Central memory CD4-positive, alpha-beta T cell (primary cell): Measurements from ENCODE around the gene NOS1AP.

Experiments used
- DNase-seq: peaks from one replicate; pipeline ENCODE4 v3.0.0; 2022

NOS1AP gene

DNA sequence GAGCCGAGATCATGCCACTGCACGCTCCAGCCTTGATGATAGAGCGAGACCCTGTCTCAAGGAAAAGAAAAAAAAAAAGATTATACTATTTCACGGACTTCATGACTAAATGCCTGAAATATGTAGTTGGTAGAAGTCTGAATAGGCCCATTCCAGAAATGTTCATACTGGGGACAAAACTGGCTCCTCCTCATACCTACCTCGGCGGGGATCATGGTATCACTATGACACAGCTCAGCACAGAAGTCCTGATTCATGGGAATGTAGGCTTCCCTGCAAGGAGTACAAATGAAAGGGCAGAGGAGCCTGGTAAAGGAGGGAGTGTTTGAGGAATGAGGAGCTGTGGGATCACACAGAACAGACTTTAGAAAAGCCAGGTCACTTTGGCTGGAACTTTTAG is 302.1 kb downstream of the NOS1AP start:
- DNase-seq: no peak

DNA sequence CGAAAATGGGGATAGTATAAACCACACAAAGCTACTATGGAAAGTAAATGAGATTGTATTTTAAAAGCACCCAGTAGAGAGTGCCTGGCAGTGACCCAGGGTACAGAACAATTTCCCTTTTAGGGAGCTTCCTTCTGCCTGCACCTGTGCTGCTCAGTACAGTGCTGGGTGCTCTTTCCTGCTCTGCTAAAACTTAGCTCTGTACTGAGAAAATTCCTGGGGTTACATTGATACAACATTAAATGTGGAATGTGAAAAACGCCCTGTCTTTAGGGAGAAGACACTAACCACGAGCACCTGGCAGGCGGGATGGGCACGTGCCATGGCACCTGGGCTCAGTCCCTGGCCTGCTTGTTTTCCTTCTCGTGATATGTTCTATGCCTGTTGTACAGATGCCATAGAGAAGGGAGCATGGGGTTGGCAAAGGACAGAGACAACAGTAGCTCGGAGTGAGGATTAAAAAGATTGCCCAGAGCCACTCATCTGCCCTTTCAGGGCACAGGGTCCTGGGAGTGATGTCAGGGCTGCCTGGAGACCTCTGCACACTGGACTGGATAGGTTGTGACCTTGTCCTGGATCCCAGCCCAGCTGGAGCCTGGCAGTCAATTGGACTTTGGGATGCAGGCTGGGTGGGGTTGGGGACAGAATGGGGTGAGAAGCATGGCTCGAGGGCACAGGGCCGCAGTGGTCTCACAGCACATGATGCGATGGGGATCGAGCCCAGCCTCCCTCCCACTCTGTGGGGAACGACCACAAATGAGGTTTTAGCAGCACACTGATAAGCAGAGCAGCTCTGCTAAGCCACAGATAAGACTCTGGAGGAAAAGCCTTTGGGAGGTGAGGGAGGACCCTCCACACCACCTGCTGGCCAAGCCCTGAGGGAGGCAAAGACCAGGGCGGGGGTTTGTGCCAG is 302.9 kb downstream of the NOS1AP start:
- no peak for DNase-seq

DNA sequence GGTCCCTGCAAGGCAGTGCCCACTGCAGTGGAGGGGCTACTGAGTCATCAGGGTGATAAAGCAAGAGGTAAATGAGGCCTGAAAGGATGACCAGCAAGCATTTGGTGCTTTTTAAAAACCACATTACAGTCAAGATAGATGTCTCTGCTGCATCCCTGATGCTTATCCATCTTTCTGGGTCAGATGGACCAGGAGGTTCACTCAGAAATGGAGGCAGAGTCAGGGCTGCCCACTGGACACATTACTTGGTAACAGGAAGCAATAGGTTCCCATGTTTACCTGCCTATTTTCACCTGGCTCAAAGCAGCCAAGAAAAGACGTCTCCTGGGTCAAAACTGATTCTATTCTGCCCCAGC is 303.6 kb downstream of the NOS1AP start:
- no peak for DNase-seq

- no peak for DNase-seq
These were observed 304.2 kb downstream of the NOS1AP start for GRCh38 chr1:162373541-162374260.

- no peak for DNase-seq
These were observed 304.9 kb downstream of the NOS1AP start for GRCh38 chr1:162374406-162374805.

GRCh38 chr1:162375463-162375862 is 306.0 kb downstream of the NOS1AP start:
- DNase-seq: no peak

DNA sequence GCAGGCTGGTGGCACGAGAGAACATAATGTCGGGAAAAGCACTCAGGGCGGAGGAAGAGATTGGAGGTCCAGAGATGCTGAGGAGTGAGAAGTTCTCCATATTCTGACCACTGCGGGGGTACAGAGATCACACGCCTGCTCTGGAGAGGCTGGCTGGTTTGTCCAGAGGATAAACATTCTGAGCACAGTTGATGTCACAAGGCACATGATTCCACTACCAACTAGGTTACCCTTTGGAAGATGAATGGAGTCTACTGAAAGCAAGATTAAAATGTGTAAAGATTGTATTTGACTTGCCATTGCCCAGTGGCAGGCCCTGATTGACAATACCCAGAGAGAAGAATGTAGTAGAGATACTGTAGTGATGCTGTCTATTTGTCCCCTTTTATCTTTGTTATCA is 307.2 kb downstream of the NOS1AP start, which contains the start of gene SPATA46:
SPATA46 (minus strand) TSS at position 164 of the 400 bp plus-strand sequence; CDS start at position 100, 64 bp downstream.
- DNase-seq: no peak

DNA sequence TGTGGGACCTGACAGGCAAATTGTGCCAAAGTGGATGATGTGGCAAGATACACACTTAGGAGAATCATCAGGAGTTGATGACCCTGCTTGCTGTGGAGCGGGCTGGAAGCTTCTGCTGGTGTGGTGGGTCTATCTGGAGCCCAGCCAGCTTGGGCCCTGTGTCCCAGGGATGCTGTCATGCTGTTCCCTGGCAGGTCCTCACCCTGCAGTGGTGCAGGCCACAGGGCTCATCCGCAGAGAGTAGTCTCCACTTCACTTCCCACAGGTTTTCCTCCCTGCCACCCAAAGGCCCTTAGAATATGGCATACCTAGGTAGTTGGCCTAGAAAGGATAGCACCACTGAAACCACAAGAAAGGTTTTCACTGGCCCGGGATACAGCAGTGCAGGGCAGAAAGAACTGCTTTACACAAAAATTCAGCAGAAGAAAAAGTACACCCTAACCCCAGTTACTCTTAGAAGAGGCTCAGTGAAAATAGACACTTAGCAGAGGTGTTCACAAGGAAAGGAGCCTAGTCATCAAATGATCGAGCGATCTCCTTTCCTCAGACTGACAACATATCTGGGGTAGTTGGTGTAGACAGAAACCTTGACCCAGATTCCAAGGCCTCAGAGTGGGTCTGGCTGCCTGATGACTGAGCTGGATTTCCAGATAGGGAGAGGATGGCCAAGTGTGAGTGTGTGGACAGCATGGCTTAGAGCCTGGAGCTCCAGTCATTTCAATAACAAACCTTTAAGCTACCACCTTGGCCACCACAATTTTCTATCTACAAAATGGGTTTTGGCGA is 310.8 kb downstream of the NOS1AP start:
- no peak for DNase-seq

- no peak for DNase-seq
These were observed 311.9 kb downstream of the NOS1AP start, which contains the start of gene C1orf226 for GRCh38 chr1:162381383-162381782. Gene C1orf226, plus strand, starts transcription at chr1:162381728. Its CDS starts 174 bp downstream, at chr1:162381902.

DNA sequence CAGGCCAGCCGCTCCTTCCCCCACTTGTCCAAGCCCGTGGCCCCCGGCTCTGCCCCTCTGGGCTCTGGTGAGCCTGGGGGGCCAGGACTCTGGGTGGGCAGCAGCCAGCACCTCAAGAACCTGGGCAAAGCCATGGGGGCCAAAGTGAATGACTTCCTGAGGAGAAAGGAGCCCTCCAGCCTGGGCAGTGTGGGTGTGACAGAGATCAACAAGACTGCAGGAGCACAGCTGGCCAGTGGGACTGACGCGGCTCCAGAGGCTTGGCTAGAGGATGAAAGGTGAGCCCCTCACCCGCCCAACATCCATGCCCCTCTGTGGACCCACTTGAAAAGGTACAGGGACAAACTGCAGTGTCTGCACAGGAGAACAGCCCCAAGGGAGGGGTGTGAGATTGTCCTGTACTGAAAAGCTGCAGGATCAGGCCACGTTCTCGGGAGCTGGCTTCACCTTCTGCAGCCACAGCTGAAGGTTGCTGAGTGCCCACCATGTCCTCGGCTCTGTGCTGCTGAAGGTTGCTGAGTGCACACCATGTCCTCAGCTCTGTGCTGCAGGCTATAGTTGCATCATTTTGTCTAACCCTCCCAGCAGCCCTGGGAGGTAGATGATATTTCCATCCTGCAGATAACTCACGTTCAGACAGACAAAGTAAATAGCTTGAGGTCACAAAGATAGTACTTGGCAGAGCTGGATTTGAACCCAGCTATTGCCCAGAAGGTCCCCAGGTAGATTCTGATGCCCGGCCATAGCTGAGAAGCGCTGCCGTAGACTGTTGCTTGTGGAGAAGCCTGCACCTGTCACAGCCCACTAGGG is 312.7 kb downstream of the NOS1AP start:
- no peak for DNase-seq

GRCh38 chr1:162383091-162383490 is 313.6 kb downstream of the NOS1AP start:
- DNase-seq: no peak

- no peak for DNase-seq
These were observed 314.0 kb downstream of the NOS1AP start for GRCh38 chr1:162383516-162383915.

DNA sequence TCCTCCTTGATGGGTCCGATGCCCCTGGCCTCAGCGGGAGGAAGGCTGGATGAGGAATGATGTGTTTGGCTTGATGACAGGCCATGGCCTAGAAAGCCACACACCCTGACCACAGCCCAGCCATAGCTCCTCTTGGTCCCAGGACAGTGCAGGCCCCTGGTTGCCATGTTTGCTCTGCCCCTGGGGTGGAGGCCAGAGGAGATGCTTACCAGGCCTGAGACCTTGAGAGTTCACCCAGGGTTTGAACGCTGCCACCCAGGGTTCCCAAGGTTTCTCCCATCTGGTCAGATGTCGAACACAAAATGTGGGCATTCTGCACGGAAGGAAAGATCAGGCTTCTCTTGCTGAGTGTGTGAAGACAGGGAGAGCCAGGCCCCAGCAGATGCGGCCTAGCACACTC is 314.6 kb downstream of the NOS1AP start:
- no peak for DNase-seq

DNA sequence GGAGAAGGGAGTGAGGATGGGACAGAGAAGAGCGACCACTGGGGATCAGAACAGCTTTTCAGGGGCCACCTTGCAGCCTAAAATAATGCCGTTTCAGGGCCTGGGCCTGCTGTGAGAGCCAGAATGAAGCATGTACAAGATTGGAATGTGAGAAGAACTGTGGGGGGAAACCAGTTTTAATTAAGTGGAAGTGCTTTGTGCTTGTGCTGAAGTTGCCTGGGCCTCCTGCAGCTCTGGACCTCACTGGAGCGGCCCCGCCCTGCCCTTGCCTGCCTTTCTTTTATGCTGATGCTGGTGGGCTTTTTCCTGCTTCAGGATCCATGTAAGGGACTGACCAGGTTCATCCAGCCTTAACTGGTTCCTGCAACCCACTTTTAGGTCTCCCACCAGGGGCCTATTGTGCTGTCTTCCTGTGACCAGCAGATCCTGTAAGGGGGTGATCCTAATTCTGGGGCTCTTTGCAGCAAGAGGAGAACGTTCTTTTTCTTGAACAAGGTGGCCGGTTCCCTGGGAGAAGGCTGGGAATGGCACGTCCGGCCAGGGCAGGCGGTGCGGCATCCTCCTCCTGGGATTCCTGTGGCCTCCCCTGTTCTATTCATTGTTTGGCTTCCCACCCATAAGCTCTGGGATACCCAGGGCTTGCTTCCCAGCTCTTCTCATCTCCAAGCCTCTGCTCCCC is 315.2 kb downstream of the NOS1AP start:
- no peak for DNase-seq

- DNase-seq: no peak
These were observed 315.8 kb downstream of the NOS1AP start for GRCh38 chr1:162385280-162385623.

DNA sequence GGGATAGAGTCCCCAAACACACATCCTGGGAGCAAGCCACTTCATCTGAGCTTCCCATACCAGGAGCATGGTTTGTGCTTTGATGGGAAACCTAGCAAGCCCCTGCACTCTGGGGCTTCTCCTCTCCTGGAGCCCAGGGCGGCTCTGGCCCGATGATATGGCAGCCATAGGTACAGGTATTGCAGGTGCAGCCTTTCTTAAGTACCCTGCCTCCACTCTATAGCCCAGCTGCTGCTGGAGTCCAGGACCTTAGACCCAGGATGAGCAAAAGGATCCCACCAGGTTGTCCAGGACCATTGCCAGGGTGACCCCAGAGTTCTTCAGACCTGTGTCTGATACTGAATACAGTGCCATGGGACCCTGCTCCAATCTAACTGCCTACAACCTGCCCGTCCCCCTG is 316.2 kb downstream of the NOS1AP start:
- no peak for DNase-seq

- no peak for DNase-seq
These were observed 317.1 kb downstream of the NOS1AP start for GRCh38 chr1:162386292-162387225.

- DNase-seq: no peak
These were observed 318.0 kb downstream of the NOS1AP start for GRCh38 chr1:162387226-162388082.

- DNase-seq: no peak
These were observed 318.6 kb downstream of the NOS1AP start for GRCh38 chr1:162388083-162388594.
